HTERT RPE-1 (cell line): ENCODE results near the gene GRID2IP.

ENCODE experiments used
- in situ Hi-C: fragments of 300-500 bp; cut with MboI; formaldehyde crosslinking; loops from 4 replicates; pipeline ENCODE4 v1.14.3; 2020; ENCODE audit warnings: low sequenced_read_pairs

Gene GRID2IP

DNA sequence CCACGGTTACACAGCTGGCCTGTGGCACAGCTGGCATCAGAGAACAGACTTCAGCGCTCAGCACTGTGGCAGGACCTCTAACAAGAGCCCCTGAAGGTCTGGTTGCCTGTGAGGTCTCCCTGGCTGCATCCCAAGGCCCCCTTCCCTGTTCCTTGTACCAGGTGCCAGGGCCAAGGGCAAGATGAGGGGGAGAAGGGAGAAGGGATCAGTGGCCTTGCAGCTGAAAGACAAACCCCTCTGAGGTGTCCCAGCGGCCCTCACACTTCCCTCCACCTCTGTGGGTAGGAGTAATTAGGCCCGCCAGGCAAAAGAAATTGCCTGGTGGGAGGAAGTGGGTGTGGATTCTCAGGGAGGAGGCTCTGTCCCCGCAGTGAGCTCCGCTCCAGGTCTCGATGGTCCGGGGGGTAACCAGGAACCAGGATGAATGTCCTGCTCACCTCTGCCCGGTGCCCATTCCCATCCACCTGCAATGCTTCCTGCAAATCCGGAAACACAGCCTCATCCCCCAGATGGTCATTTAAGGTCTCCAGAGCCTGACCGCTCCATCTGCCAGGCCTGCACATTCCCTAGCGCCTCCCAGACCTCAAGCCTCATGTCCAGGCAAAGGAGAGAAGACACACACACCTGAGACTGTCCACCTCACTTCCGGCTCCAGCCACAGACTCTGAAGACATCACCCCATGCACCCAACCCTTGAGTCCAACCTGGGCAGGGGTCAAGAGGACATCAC, 22.7 kb downstream of the GRID2IP start:
- in situ Hi-C loops = no loop called here

DNA sequence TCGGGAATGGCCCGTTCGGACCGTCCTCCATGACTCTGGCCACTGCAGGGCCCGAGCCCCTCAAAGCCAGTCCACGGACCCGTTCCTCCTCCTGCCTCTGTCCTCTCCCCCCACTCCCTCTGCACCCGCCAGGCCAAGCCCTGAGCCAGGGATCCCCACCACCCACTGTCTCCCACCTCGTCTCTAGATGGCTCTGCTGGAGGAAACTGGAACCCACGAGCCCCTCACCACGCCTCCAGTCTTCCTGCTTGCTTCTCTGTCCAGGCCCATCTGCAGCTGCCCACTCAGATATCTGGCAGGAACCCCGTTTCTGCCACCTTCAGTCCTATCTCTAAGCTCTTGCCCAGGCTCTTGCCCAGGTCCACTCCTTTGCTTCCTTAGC, 24.3 kb downstream of the GRID2IP start:
- in situ Hi-C loops = no loop called here

DNA sequence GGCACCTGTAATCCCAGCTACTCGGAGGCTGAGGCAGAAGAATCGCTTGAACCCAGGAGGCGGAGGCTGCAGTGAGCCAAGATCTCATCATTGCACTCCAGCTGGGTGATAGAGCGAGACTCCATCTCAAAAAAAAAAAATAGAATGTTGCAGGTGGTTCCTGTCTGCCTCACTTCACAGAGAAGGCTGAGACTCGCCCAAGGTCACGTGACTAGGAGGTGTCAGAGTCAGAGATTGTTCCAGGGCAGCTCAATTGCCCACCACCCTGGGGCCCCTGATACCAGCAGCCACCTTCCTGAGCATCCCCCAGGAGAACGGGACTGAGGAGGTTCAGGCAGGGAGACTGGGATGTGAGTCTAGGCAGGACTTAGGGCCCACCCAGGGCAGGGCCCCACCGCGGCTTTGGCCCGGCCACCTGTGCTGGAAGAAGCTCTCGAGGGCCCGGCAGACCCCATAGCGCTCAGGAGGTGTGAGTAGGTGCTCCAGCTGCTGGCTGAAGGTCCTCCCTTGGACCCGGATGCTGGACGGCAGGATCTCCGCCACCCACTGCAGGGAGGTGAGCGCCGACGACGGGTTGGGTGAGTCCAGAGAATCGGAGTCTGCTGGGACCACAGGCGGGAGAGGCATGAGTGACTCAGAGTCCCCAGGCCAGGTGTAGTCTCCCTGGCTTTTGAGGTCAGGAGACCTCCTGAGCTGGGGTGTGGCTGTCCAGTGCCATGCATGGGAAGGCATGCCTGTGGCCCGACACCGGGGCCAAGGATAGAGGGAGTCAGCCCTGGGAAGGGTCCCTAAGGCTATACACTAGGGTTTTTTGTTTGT, 30.9 kb downstream of the GRID2IP start:
- in situ Hi-C loops = no loop called here

DNA sequence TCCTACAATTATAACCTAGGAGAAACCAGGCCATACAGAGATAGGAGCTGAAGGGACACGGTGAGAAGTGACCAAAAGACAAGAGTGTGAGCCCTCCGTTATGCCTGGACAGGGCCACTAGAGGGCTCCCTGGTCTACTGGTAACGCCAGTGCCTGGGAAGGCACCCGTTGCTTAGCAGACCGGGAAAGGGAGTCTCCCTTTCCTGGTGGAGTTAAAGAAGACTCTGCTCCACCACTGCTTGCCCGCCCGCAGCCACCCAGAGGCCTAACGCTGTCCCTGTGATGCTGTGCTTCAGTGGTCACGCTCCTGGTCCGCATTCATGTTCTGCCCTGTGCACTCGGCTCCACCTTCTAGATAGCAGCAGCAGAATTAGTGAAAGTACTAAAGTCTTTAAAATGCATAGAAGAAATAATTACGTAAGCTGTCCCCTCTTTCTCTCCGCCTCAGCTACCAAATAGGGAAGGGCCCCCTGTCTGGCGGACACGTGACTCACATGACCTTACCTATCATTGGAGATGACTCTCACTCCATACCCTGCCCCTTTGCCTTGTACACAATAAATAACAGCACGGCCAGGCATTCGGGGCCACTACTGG, 34.8 kb downstream of the GRID2IP start:
- in situ Hi-C loops = no loop called here

DNA sequence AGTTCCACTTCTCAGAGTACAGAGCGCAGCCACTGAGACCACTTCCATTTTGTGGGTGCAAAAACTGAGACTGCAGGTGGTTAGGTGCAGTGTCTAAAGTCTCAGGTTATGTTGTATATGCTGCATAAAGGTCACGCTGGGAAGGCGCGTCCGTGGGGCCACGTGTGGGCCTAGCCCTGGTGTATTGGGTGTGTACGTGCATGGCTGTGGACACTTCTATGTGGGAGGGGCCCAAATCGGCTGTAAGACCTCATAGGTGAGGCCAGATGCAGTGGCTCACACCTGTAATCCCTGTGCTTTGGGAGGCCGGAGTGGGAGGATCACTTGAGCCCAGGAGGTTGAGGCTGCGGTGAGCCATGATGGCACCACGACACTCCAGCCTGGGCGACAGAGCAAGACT, 37.7 kb downstream of the GRID2IP start:
- in situ Hi-C loops = no loop called here

DNA sequence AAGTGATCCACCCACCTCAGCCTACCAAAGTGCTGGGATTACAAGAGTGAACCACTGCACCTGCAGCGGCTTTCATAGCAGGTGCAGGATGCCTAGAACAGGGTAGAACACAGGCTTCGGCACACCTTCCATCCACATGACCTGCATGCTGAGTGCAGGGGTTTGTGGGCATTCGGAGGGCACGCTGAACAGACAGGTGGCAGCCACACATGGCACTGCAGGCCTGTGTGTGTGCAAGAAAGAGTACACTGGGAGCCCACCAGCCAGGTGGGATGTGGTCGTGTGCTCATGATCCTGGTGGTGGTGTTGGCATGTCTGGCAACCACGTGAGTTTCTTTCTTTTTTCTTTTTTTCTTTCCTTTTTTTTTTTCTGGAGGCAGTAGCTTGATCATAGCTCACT, 38.4 kb downstream of the GRID2IP start:
- in situ Hi-C loops = no loop called here

DNA sequence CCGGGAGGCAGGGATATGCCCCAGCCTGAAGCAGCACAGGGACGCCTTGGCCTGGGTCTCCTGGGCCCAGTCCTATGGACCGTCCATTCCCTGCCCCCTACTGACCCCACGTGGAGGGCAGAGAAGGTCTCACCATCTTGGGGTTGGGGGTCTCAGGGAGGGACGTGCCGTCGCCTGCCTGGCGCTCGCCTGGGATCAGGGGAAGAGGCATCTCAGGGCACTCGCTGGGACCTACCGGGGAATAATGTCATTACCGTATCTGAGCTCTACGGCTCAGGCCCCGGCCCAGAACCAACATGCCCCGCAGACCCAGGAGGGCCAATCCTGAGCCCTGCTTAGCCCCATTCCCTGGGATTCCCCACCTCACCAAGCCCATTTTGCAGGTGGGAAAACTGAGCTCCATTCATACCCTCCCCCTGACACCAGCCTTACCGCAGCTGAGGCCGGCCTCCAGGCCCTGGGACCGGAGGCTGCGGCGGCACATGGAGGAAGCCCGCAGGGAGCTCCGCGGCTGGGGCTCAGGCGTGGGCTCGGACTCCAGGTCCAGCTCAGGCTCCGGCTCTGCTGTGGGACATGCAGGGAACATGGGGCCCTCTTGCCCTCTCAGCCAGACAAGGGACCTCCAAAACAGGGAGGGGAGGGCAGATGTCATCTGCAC, 40.7 kb downstream of the GRID2IP start:
- in situ Hi-C loops = no loop called here

DNA sequence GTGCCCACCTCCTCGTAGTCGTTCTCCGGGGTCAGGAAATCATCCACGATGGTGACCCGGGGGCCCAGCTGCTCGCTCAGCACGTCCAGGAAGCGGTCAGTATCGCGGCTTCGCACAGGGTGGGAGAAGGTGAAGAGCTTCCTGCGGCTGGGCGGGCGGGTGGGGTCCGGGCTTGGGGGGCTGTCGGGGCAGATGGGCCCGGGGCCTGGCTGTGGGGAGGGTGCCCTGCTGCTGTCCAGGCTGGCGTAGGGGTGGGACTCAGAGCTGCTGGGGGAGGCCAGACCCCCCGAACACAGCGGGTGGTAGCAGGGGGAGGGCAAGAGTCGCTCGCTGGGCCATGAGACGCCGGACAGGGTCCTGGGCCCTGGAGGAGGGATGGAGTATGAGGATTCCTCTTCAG, 42.3 kb downstream of the GRID2IP start:
- in situ Hi-C loops = no loop called here

DNA sequence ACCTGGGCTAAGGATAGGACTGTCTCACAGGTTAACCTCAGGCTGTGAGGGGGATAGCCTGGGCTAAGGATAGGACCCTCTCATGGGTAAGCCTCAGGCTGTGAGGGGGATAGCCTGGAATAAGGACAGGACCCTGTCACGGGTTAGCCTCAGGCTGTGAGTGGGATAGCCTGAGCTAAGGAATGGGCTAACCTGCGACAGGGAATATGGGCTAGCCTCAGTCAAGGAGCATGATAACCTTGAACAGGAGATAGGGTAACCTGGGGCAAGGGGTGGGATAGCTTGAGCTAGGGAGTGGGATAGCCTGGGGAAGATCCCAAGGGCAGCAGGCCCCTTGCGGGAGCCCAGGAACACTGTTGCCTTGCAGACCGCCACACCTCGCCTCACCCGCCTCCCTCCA, 42.7 kb downstream of the GRID2IP start:
- in situ Hi-C loops = no loop called here

DNA sequence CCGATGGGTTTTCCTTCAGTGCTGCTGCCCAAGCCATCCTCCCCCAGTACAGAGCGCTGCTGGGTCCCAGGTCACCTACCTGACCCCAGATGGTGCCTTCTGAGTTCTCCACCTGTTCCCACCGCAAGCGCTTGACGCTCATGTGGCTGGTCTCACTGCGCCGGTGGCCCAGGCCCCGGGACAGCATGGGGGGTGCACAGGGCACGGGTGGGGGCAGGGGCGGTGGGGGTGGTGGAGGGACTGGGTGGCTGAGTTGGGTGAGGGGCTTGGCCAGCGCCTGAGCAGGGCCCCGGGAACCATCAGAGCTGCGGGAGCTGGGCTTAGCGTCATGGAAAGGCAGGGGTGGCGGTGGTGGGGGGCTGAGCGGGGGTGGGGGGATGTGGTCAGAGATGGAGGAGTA, 43.4 kb downstream of the GRID2IP start:
- in situ Hi-C loops = no loop called here

DNA sequence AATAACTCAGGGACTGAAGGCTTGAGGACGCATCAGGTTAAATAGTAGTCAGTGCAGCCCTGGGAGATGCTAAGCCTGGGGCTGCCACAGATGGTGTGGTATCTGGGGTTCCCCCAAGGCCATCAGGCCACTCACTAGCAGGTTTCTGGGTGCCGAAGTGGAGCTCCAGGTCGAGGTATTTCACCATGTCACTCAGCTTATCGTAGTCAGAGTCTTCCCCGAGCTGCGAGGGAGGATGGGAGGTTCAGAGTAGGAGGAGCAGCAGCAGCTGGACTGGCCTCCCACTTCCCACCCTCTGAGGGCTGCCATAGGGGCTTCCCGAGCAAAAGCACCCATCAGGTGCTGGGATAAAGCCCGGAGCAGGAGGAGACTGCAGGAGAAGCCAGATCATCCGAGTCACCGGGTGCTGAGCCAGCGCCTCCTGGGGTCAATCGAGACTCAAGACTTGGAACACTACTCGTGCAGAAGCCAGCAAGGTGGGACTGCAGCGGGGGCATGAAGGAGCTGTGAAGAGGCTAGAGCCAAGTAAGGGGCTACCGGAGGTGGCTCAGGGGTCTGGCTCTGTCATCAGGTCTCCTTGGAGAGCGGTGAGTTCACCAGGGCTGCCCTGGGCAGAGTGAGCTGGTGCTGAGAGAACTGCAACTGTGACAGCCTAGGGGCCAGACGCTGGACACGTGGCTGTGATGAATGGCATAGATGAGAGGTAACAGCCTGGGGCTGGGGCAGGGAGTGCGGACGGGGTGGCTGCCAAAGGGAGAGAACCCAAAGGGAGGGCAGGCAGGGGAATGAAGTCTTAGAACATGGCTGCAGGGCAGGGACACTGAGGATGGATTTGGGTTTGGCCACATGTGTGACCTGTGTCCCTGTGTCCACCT, 45.3 kb downstream of the GRID2IP start:
- in situ Hi-C loops = no loop called here

DNA sequence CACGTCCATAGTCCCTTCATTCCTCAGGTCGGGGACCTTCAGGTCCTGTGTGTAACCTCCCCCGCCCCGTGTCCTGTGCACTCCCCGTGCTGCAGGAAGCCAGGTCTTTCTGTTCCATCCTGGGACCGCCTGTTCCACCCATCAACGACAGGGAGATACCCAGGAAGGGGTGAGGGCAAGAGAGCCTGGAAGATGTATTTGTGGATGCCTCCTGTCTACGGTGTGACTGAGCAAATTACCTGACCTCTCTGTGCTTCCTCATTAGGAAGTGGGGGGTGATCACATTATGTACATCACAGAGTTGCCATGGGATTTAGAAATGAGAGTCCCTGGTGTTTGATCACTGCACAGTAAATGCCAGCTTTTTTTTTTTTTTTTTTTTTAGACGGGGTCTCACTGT, 46.3 kb downstream of the GRID2IP start:
- in situ Hi-C loops = no loop called here

DNA sequence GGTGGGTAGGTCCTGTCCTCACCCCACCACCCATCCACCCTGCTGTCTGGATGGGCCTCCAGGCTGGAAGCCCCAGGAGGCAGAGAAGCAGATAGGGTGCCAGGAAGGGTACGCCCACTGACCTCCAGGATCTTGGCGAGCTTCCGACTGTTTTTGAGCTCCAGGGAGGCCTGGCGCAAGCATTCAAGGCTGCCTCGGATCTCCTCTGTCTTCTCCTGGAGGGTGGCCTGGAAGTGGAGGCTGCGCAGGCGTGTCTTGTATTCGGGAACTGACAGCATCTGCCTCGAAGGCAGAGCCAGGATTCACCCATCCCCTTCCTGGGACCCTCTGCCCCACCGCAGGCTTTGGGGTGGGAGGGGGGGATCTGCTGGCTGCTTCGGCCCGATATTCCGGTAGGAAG, 48.4 kb downstream of the GRID2IP start:
- in situ Hi-C loops = no loop called here

DNA sequence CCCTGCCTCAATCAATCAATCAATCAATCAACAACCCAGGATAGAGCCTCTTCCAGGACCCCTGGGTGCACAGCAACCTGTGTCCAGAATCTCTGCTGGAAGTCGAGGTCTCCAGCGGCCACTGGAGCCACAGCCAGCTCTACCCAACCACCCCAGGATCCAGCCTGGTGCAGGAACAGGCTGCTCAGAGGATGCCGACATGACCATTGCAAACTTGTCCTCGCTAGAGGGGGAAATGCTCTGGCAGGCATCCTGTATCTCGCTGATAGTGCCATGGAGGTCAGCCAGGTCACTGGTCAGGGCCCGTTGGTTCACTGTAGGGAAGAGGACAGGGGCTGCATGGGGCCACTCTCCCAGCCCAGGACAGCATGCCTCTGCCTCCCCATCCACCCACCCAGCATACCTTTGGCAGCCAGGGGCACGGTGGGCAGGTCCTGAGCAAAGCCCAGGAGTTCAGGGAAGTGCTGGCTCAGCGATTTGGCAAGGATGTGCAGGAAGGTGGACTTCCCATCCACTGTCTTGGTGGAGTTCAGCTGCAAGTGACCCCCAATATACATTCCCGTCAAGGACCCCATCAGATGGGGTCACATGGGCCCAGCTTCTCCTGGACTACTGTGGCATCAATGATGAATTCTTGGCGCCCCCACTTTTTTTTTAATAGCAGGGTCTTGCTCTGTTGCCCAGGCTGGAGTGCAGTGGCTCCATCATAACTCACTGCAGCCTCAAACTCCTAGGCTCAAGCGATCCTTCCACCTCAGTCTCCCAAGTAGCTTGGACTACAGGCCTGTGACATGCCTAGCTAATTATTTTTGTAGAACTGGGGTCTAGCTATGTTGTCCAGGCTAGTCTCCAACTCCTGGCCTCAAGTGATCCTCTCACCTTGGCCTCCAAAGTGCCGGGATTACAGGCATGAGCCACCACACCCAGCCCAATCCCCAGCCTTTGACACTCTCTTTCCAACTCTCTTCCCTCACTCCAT, 49.4 kb downstream of the GRID2IP start:
- in situ Hi-C loops = no loop called here

DNA sequence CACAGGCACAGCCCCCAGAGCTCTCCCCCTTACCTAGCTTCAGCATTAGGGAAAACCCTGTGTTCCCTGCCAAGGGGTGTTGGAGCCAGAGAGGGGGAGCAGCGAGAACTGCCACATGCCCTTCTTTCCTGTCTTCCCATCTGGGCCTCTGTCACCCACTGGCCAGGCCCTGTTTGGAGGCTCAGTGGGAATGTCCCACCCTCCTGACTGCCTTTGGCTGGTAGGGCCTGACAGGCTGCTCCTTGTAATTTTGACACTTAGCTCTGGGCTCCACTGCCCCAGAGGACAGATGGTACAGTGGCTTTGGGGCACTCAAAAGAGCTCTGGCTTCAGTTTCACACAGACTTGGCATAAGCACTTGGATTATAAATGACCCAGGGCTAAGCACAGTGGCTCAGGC, 50.6 kb downstream of the GRID2IP start:
- in situ Hi-C loops = no loop called here

DNA sequence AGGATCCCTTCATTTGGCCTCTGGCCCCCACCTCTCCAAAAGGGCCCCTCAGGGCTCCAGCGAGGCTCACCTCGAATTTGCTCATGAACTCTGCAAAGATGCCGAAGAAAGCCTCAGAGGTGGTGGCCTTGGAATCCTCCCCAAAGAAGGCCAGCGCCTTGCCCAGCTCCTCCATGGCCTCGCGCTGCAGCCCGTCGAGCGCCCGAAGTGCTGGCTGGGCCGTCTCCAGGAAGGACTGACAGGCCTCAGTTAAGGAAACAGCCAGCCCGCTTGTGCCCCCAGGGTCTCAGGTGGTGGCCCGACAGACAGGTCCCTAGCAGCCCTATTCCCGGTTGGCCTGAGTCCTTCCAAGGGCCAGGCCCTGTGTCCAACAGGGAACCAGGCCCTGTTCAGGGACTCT, 53.3 kb downstream of the GRID2IP start:
- in situ Hi-C loops = no loop called here

DNA sequence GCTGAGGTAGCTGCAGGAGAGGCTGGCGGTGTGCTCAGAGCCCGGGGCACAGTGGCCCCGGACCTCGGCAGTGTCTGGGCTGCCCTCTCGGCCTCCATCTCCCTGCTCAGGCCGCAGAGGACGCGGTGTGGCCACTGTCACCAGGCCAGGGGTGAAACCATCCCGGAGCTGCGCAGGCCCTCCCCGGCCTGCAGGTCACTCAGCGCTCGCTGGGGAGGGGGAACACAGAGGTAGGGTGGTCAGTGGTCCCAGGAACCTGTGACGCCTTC, 53.7 kb downstream of the GRID2IP start:
- in situ Hi-C loops = no loop called here

DNA sequence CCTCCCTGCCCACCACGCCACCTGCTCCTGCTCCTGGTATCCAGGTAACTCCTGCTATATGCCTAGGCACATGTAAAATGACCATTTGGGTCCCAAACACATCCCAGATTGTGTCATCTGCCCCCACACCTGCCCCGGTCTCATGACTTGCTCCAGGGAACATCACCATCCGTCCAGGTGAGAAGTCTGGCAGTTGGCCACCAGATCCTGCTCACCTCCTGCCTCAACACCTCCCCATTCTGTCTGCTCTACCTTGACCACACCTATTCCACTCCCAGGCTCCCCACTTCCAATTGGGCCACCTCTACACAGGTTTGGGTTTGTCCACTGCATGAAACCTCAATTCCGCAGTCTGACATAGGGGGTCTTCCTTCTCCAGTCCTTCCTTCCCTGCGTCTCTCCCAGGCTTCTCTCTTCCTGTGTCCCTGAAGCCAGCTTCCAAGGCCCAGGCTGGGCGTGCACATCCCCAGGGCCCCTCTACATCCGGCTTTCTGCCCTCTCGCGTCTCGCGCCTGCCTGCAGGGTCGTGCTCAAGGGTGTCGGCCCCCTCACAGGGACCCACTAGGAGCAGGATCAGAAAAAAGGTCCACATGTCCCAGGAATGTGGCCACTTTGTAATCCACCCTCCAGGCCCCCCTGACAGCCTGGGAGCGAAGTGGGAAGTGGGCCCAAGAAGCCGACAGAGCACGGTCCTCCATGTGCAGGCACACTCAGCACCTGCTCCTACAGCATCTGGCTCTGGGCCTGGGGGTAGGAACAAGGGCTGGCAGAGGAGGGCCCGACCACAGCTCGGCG, 54.2 kb downstream of the GRID2IP start:
- in situ Hi-C loops = no loop called here
